ENCODE measurements around the gene LINC00632.
A peak's percentile ranks its signal among the peaks of the same experiment; 100 is the strongest.
"Not testable (repeated sequence)": the region's sequence is repeated elsewhere in the genome, so short reads cannot be mapped to it uniquely, and the experiment has no call there.

The LINC00632 gene

GRCh38 chrX:140709421-140709846, at the start of gene LINC00632:
Gene LINC00632, plus strand, starts transcription at chrX:140709759.
- no peak for DNase-seq

- DNase-seq: no peak
Observed at GRCh38 chrX:140661643-140662042, 47.9 kb upstream of the LINC00632 start.

GRCh38 chrX:140664939-140665338, 44.6 kb upstream of the LINC00632 start:
- no peak for DNase-seq

GRCh38 chrX:140672840-140673731, 36.5 kb upstream of the LINC00632 start:
- no peak for DNase-seq

- no peak for DNase-seq
Observed at GRCh38 chrX:140687706-140688105, 21.9 kb upstream of the LINC00632 start.

GRCh38 chrX:140691596-140691995, 18.0 kb upstream of the LINC00632 start:
- DNase-seq: not testable (repeated sequence)

- DNase-seq: no peak
Observed at GRCh38 chrX:140697618-140698017, 11.9 kb upstream of the LINC00632 start.

GRCh38 chrX:140701480-140701879, 8.1 kb upstream of the LINC00632 start:
- no peak for DNase-seq

- DNase-seq: no peak
Observed at GRCh38 chrX:140710710-140711109, 1.2 kb downstream of the LINC00632 start.

- no peak for DNase-seq
Observed at GRCh38 chrX:140711894-140712293, 2.3 kb downstream of the LINC00632 start.

GRCh38 chrX:140712413-140713173, 3.0 kb downstream of the LINC00632 start:
- no peak for DNase-seq

GRCh38 chrX:140713174-140713539, 3.6 kb downstream of the LINC00632 start:
- no peak for DNase-seq

- no peak for DNase-seq
Observed at GRCh38 chrX:140715787-140716186, 6.2 kb downstream of the LINC00632 start.

GRCh38 chrX:140723121-140723715, 13.7 kb downstream of the LINC00632 start:
- DNase-seq: no peak

GRCh38 chrX:140724309-140724708, 14.8 kb downstream of the LINC00632 start:
- no peak for DNase-seq

GRCh38 chrX:140724736-140725135, 15.2 kb downstream of the LINC00632 start:
- DNase-seq: no peak

- DNase-seq: no peak
Observed at GRCh38 chrX:140725500-140725899, 15.9 kb downstream of the LINC00632 start.

GRCh38 chrX:140733766-140734342, 24.3 kb downstream of the LINC00632 start:
- DNase-seq: peak in 1 of 2 experiments; percentile 0

- no peak for DNase-seq
Observed at GRCh38 chrX:140744085-140744484, 34.5 kb downstream of the LINC00632 start.

- DNase-seq: no peak
Observed at GRCh38 chrX:140756941-140757340, 47.4 kb downstream of the LINC00632 start.

- peak in 1 of 2 experiments; percentile 3 for DNase-seq
Observed at GRCh38 chrX:140762061-140762460, 52.5 kb downstream of the LINC00632 start.

GRCh38 chrX:140764401-140764919, 54.9 kb downstream of the LINC00632 start:
- no peak for DNase-seq

All from NCI-H2081 (cell line).